ENCODE data around the gene SSR1. TPM values are rescaled to one million over a fixed set of nuclear protein-coding genes. Genes with fewer than 3 reads are reported as not detected.

The SSR1 gene
- total RNA-seq, 1 donor from 2014 or later = 289 TPM

GRCh38 chr6:7218406-7218988, 94.5 kb downstream of the SSR1 start:
- Mint-ChIP-seq H3K4me3 (ENCODE audit: unreplicated experiment) (no peak overlapping the region), H3K4me1 (ENCODE audit: low read depth, unreplicated experiment) (peaks cover 22% of the 10 kb centered on the region), H3K27ac (ENCODE audit: unreplicated experiment) (no peak overlapping the region), H3K36me3 (ENCODE audit: low read depth, unreplicated experiment) (peaks cover 31% of the 10 kb centered on the region), H3K9me3 (ENCODE audit: unreplicated experiment) (no peaks in the 10 kb centered on the region), H3K27me3 (ENCODE audit: low read depth, unreplicated experiment) (no peaks in the 10 kb centered on the region)
- H2AFZ ChIP-seq (ENCODE audit: low read depth, low read length) = no peak overlapping the region
- FAIRE-seq = no peak
- H3K9ac ChIP-seq (ENCODE audit: low read length) = no peak overlapping the region
- no peaks in the 10 kb centered on the region for H3K27me3 ChIP-seq (ENCODE audit: insufficient read depth, low read length)
- peaks cover 19% of the 10 kb centered on the region for H3K4me1 ChIP-seq (ENCODE audit: insufficient read depth, low read length)
- no peak overlapping the region for H3K27ac ChIP-seq (ENCODE audit: low read depth, low read length)
- H3K4me3 ChIP-seq (ENCODE audit: insufficient read depth, low read depth, low read length) = no peak overlapping the region
- peaks cover 65% of the 10 kb centered on the region for H4K20me1 ChIP-seq (ENCODE audit: insufficient read depth, low read length)
- H3K9me3 ChIP-seq (ENCODE audit: insufficient read depth, low read depth, low read length) = no peaks in the 10 kb centered on the region
- peaks cover 17% of the 10 kb centered on the region for H3K36me3 ChIP-seq (ENCODE audit: insufficient read depth, low read length)
- DNase-seq (ENCODE audit: low read depth) = no peak
- no peak overlapping the region for H3K4me2 ChIP-seq (ENCODE audit: low read length)
- TF ChIP-seq EZH2 (IDR thresholded peaks at IDR 0.05; ENCODE audit: insufficient read depth, low read length) = no peak
- no peak for TF ChIP-seq CTCF (IDR thresholded peaks at IDR 0.05; ENCODE audit: insufficient read depth, low read depth, low read length)
- H3K79me2 ChIP-seq (ENCODE audit: insufficient read depth, low read length) = no peaks in the 10 kb centered on the region

Other genes with a start within 250 kb of the SSR1 start
- 37.2 and 41.8 TPM in 2 replicates for gene RREB1, start 205.2 kb downstream of the SSR1 start, total RNA-seq
- gene CAGE1, start 76.5 kb upstream of the SSR1 start, total RNA-seq = 0.10 and 0.30 TPM in 2 replicates
- gene RIOK1, start 76.6 kb upstream of the SSR1 start, total RNA-seq = 16.7 and 18.3 TPM in 2 replicates
- 468 and 555 TPM in 2 replicates for gene DSP, start 228.5 kb upstream of the SSR1 start, total RNA-seq

All from astrocyte (in vitro differentiated cells and primary cell).